SK-N-SH treated with all-trans-retinoic acid at 6 μM for 48 hours (cell line): ENCODE measurements around the gene EEF1G.

ENCODE experiments used
- ARNTL ChIP-seq: fragments of 450-650 bp; formaldehyde crosslinking; IDR thresholded peaks from 2 replicates; pipeline ENCODE4 v1.5.0; 2020; ENCODE audit warnings: low read depth, mild to moderate bottlenecking, moderate library complexity, borderline replicate concordance
- CSDC2 ChIP-seq: fragments of 250-450 bp; sonication (Bioruptor Pico); IDR thresholded peaks from 2 replicates; pipeline ENCODE4 v1.5.0; 2020; ENCODE audit warnings: mild to moderate bottlenecking, moderate library complexity
- GLIS3 ChIP-seq: fragments of 250-450 bp; sonication (Bioruptor Pico); IDR thresholded peaks from 2 replicates; pipeline ENCODE4 v1.5.0; 2020; ENCODE audit warnings: mild to moderate bottlenecking, moderate library complexity
- RARB ChIP-seq: fragments of 250-450 bp; sonication (Bioruptor Pico); IDR thresholded peaks from 2 replicates; pipeline ENCODE4 v1.8.0; 2021; ENCODE audit warnings: mild to moderate bottlenecking, moderate library complexity
- SNAI2 ChIP-seq: fragments of 250-450 bp; sonication (Bioruptor Pico); IDR thresholded peaks from 2 replicates; pipeline ENCODE4 v1.5.0; 2020; ENCODE audit warnings: mild to moderate bottlenecking, moderate library complexity
- ZC3H10 ChIP-seq: fragments of 250-450 bp; sonication (Bioruptor Pico); IDR thresholded peaks from 2 replicates; pipeline ENCODE4 v1.5.1; 2021; ENCODE audit warnings: mild to moderate bottlenecking, moderate library complexity
- ZFP3 ChIP-seq: fragments of 250-450 bp; sonication (Bioruptor Pico); IDR thresholded peaks from 2 replicates; pipeline ENCODE4 v1.5.0; 2020; ENCODE audit warnings: mild to moderate bottlenecking, moderate library complexity
- TF ChIP-seq, protein P1 (sequence below): fragments of 250-450 bp; sonication (Bioruptor Pico); IDR thresholded peaks from 2 replicates; pipeline ENCODE4 v1.5.1; 2021; ENCODE audit warnings: mild to moderate bottlenecking, moderate library complexity
- TF ChIP-seq, protein P2 (sequence below): fragments of 250-450 bp; sonication (Bioruptor Pico); IDR thresholded peaks from 2 replicates; pipeline ENCODE4 v1.5.1; 2020; ENCODE audit warnings: low read depth, mild to moderate bottlenecking, moderate library complexity
- TF ChIP-seq, protein P3 (sequence below): fragments of 250-450 bp; sonication (Bioruptor Pico); IDR thresholded peaks from 2 replicates; pipeline ENCODE4 v1.5.0; 2020; ENCODE audit warnings: mild to moderate bottlenecking, moderate library complexity

DNA sequence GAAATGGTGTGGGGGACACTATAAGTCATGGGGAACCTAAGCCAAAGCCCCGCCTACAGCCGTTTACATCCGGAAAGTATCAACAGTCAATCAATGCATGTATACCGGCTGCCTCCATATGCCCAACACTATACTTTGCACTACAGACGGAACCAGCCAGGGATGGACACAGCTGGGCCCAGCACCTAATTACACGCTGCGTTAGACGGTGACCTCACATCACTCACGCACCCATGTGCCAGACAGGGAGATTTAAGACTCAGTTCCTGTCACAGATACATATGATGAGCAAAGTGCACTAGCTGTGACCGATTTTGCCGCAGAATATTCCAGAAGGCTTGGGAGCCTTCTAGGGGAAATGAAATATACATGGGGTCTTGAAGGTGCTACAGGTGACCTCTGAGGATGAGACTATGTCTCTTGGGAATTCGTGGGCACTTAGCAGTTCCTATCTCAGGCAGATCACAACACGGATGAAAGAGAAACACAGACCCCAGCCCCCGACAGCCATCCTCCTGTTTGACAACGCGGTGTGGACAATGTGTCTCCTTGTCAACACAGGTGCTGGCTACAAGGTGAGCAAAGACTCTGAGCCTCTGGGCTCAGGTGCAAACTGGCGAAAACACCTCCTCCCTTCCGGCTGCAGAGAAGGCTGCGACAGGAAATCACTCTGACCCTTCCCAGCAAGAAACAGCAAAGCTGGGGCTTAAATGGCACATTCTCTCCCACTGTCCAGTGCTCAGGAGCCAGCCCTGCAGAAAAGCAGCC lies 35.0 kb downstream of the EEF1G start:
- no peak for TF ChIP-seq ARNTL
- TF ChIP-seq, protein P1, sequence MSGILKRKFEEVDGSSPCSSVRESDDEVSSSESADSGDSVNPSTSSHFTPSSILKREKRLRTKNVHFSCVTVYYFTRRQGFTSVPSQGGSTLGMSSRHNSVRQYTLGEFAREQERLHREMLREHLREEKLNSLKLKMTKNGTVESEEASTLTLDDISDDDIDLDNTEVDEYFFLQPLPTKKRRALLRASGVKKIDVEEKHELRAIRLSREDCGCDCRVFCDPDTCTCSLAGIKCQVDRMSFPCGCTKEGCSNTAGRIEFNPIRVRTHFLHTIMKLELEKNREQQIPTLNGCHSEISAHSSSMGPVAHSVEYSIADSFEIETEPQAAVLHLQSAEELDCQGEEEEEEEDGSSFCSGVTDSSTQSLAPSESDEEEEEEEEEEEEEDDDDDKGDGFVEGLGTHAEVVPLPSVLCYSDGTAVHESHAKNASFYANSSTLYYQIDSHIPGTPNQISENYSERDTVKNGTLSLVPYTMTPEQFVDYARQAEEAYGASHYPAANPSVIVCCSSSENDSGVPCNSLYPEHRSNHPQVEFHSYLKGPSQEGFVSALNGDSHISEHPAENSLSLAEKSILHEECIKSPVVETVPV (CRISPR knock-in tag), result no peak
- TF ChIP-seq, protein P2, sequence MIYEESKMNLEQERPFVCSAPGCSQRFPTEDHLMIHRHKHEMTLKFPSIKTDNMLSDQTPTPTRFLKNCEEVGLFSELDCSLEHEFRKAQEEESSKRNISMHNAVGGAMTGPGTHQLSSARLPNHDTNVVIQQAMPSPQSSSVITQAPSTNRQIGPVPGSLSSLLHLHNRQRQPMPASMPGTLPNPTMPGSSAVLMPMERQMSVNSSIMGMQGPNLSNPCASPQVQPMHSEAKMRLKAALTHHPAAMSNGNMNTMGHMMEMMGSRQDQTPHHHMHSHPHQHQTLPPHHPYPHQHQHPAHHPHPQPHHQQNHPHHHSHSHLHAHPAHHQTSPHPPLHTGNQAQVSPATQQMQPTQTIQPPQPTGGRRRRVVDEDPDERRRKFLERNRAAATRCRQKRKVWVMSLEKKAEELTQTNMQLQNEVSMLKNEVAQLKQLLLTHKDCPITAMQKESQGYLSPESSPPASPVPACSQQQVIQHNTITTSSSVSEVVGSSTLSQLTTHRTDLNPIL (CRISPR knock-in tag), result no peak
- TF ChIP-seq CSDC2, result no peak
- TF ChIP-seq, protein P3, sequence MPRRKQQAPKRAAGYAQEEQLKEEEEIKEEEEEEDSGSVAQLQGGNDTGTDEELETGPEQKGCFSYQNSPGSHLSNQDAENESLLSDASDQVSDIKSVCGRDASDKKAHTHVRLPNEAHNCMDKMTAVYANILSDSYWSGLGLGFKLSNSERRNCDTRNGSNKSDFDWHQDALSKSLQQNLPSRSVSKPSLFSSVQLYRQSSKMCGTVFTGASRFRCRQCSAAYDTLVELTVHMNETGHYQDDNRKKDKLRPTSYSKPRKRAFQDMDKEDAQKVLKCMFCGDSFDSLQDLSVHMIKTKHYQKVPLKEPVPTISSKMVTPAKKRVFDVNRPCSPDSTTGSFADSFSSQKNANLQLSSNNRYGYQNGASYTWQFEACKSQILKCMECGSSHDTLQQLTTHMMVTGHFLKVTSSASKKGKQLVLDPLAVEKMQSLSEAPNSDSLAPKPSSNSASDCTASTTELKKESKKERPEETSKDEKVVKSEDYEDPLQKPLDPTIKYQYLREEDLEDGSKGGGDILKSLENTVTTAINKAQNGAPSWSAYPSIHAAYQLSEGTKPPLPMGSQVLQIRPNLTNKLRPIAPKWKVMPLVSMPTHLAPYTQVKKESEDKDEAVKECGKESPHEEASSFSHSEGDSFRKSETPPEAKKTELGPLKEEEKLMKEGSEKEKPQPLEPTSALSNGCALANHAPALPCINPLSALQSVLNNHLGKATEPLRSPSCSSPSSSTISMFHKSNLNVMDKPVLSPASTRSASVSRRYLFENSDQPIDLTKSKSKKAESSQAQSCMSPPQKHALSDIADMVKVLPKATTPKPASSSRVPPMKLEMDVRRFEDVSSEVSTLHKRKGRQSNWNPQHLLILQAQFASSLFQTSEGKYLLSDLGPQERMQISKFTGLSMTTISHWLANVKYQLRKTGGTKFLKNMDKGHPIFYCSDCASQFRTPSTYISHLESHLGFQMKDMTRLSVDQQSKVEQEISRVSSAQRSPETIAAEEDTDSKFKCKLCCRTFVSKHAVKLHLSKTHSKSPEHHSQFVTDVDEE (CRISPR knock-in tag), result no peak
- no peak for TF ChIP-seq GLIS3
- no peak for TF ChIP-seq ZC3H10 (CRISPR knock-in tag)
- no peak for TF ChIP-seq RARB
- no peak for TF ChIP-seq SNAI2
- no peak for TF ChIP-seq ZFP3 (CRISPR knock-in tag)
